Motor neuron (in vitro differentiated cells): ENCODE results near the gene CR1. TPM values are rescaled to one million over a fixed set of nuclear protein-coding genes. Genes with fewer than 3 reads are reported as not detected.
"Not testable (repeated sequence)": the region's sequence is repeated elsewhere in the genome, so short reads cannot be mapped to it uniquely, and the experiment has no call there.

Source experiments
- ATAC-seq, 8 experiments: fragments of 200-7000 bp; cut with Tn5 transposase; replicated peaks in 6 of 8; 2 replicates each; pipeline ENCODE4 v1.8.0; 2021; ENCODE audit warnings: mild to moderate bottlenecking in 8 of 8, moderate library complexity in 8 of 8
- H3K27ac ChIP-seq, 2 donors: fragments of 250-450 bp; sonication (Bioruptor Pico); 2 replicates each; pipeline ENCODE4 v1.9.0; 2021; ENCODE audit warnings: antibody characterized with exemption in 2 of 2, mild to moderate bottlenecking in 2 of 2, moderate library complexity in 1 of 2
- H3K4me1 ChIP-seq, 2 donors: fragments of 250-450 bp; sonication (Bioruptor Pico); replicated peaks in 1 of 2; 2 replicates each; pipeline ENCODE4 v1.6.1; 2021; ENCODE audit warnings: antibody characterized with exemption in 2 of 2, mild to moderate bottlenecking in 2 of 2, moderate library complexity in 1 of 2
- H3K4me3 ChIP-seq, 5 donors: fragments of 250-450 bp; sonication (Bioruptor Pico); 2 replicates each; pipeline ENCODE4 v1.9.0; 2021; ENCODE audit warnings: antibody characterized with exemption in 5 of 5, mild to moderate bottlenecking in 5 of 5, moderate library complexity in 4 of 5
- WGBS, 10 experiments: fragments of 450-650 bp; shearing (Covaris generic); methylation state at CpG; one replicate each; pipeline ENCODE4 v1.0.0; 2022; 5-methylcytosine and 5-hydroxymethylcytosine counted together
- in situ Hi-C, 9 experiments: fragments of 400-800 bp; cut with MboI; loops; one replicate each; pipeline ENCODE4 v1.15.0; 2021; ENCODE audit warnings: low sequenced_read_pairs in 9 of 9, low pct_unique_long_range_greater_than_20kb in 2 of 9; ENCODE audit not compliant: unreplicated experiment in 9 of 9
- total RNA-seq, 8 experiments: library from RNA; unstranded; fragments of 300-600 nt; gene quantifications; 2 replicates each; pipeline versions ENCODE4 v1.2.3 to v1.2.4, GENCODE V29; 2022

CR1 gene
- total RNA-seq, 8 experiments from 2014 or later, result 0.05 to 1.1 (median 0.25) TPM; not detected in 2

GRCh38 chr1:207620543-207620893, 124.6 kb downstream of the CR1 start:
- Histone ChIP-seq H3K4me3 (no peak overlapping the region), H3K27ac (no peak overlapping the region), H3K4me1 (no peaks in the 10 kb centered on the region)
- 67 to 100% (median 92%) methylated on average over 1 to 2 of the region's 2 CpGs; no CpG with 5 or more reads in 1 of the 10 experiments for WGBS, 10 experiments
- ATAC-seq, result no peak
- in situ Hi-C loops, result no loop called here

- H3K4me3 ChIP-seq, in situ Hi-C loops, H3K4me1 ChIP-seq, H3K27ac ChIP-seq, ATAC-seq: not testable (repeated sequence)
- WGBS, 10 experiments, result 50 to 100% (median 72%) methylated on average over 1 of the region's 1 CpG; no CpG with 5 or more reads in 6 of the 10 experiments
These were observed 129.6 kb downstream of the CR1 start for GRCh38 chr1:207625504-207626071.

GRCh38 chr1:207626972-207627337, 131.0 kb downstream of the CR1 start:
- Histone ChIP-seq H3K4me3 (no peak overlapping the region), H3K4me1 (no peaks in the 10 kb centered on the region), H3K27ac (no peak overlapping the region)
- ATAC-seq, result no peak
- 60 to 100% (median 92%) methylated on average over 1 of the region's 1 CpG; no CpG with 5 or more reads in 2 of the 10 experiments for WGBS, 10 experiments
- in situ Hi-C loops, result no loop called here

- 50 to 97% (median 82%) methylated on average over 1 to 2 of the region's 2 CpGs; no CpG with 5 or more reads in 4 of the 10 experiments for WGBS, 10 experiments
- Histone ChIP-seq H3K27ac (no peak overlapping the region), H3K4me1 (no peaks in the 10 kb centered on the region), H3K4me3 (no peak overlapping the region)
- ATAC-seq, result no peak
- in situ Hi-C loops, result no loop called here
These were observed 131.5 kb downstream of the CR1 start for GRCh38 chr1:207627496-207627895.

- Histone ChIP-seq H3K27ac (no peak overlapping the region), H3K4me1 (no peaks in the 10 kb centered on the region), H3K4me3 (no peak overlapping the region)
- WGBS, 10 experiments, result 13 to 85% (median 70%) methylated on average over 3 to 5 of the region's 5 CpGs
- no peak for ATAC-seq
- in situ Hi-C loops, result no loop called here
These were observed 132.8 kb downstream of the CR1 start for GRCh38 chr1:207628776-207629175.

GRCh38 chr1:207631137-207631536, 135.2 kb downstream of the CR1 start:
- in situ Hi-C loops, result no loop called here
- Histone ChIP-seq H3K27ac (no peak overlapping the region), H3K4me3 (no peak overlapping the region), H3K4me1 (no peaks in the 10 kb centered on the region)
- ATAC-seq, result no peak
- 0 to 100% (median 51%) methylated on average over 1 of the region's 1 CpG; no CpG with 5 or more reads in 4 of the 10 experiments for WGBS, 10 experiments

GRCh38 chr1:207633226-207633625, 137.3 kb downstream of the CR1 start:
- Histone ChIP-seq H3K4me1 (no peaks in the 10 kb centered on the region), H3K27ac (no peak overlapping the region), H3K4me3 (no peak overlapping the region)
- in situ Hi-C loops, result no loop called here
- no peak for ATAC-seq

GRCh38 chr1:207633699-207634289, 137.8 kb downstream of the CR1 start:
- H3K4me3 ChIP-seq, H3K27ac ChIP-seq, ATAC-seq, in situ Hi-C loops, H3K4me1 ChIP-seq: not testable (repeated sequence)
- 47 to 73% (median 61%) methylated on average over 2 to 9 of the region's 12 CpGs; no CpG with 5 or more reads in 4 of the 10 experiments for WGBS, 10 experiments

- H3K4me1 ChIP-seq, H3K27ac ChIP-seq, ATAC-seq, in situ Hi-C loops, H3K4me3 ChIP-seq: not testable (repeated sequence)
- WGBS, 10 experiments, result 50 to 100% (median 81%) methylated on average over 1 to 5 of the region's 6 CpGs; no CpG with 5 or more reads in 3 of the 10 experiments
These were observed 138.3 kb downstream of the CR1 start for GRCh38 chr1:207634293-207634692.

GRCh38 chr1:207635569-207636186, 139.7 kb downstream of the CR1 start:
- H3K4me3 ChIP-seq, H3K27ac ChIP-seq, H3K4me1 ChIP-seq, ATAC-seq, in situ Hi-C loops: not testable (repeated sequence)
- 67 to 91% (median 85%) methylated on average over 2 to 5 of the region's 7 CpGs; no CpG with 5 or more reads in 4 of the 10 experiments for WGBS, 10 experiments

GRCh38 chr1:207638487-207639145, 142.7 kb downstream of the CR1 start:
- 0 to 93% (median 83%) methylated on average over 1 to 9 of the region's 9 CpGs; no CpG with 5 or more reads in 1 of the 10 experiments for WGBS, 10 experiments
- H3K4me1 ChIP-seq, in situ Hi-C loops, H3K4me3 ChIP-seq, H3K27ac ChIP-seq, ATAC-seq: not testable (repeated sequence)

- H3K4me1 ChIP-seq, H3K27ac ChIP-seq, ATAC-seq, H3K4me3 ChIP-seq, in situ Hi-C loops: not testable (repeated sequence)
- 0 to 85% (median 57%) methylated on average over 1 to 5 of the region's 5 CpGs; no CpG with 5 or more reads in 2 of the 10 experiments for WGBS, 10 experiments
These were observed 143.4 kb downstream of the CR1 start for GRCh38 chr1:207639362-207639761.

GRCh38 chr1:207644166-207644851, 148.4 kb downstream of the CR1 start:
- peak overlapping the region; percentile 37 to 47 (median 38) for H3K4me3 ChIP-seq
- no peak overlapping the region for H3K27ac ChIP-seq
- WGBS, 10 experiments, result 13 to 63% (median 45%) methylated on average over 1 to 8 of the region's 9 CpGs
- ATAC-seq, result no peak
- in situ Hi-C loops, result no loop called here
- H3K4me1 ChIP-seq, result peaks cover 0 to 2% of the 10 kb centered on the region in 2 donors
